Right ventricle myocardium inferior (tissue), 1 donor: Measurements from ENCODE around the gene KISS1R. TPM values are rescaled to one million over a fixed set of nuclear protein-coding genes. Genes with fewer than 3 reads are reported as not detected.
"Not testable (repeated sequence)": the region's sequence is repeated elsewhere in the genome, so short reads cannot be mapped to it uniquely, and the experiment has no call there.

ENCODE experiments used
- ATAC-seq: fragments of 200-7000 bp; cut with Tn5 transposase; one replicate; pipeline ENCODE4 v1.9.1; 2020; ENCODE audit warnings: mild to moderate bottlenecking, moderate library complexity
- DNase-seq: peaks from one replicate; pipeline ENCODE4 v3.0.0; 2021; ENCODE audit errors: missing footprints
- intact Hi-C: fragments of 100-400 bp; cut with DNase I; formaldehyde crosslinking; loops from one replicate; pipeline ENCODE4 v1.11.0; 2022
- total RNA-seq: library from RNA; stranded (reverse); fragmentation: NEBNext Ultra II Directional; extraction: Animal tissue kit (Norgen Biotek cat#: 25700); gene quantifications from one replicate; pipeline ENCODE4 v1.2.1, GENCODE V29; 2021
- donor health status: DM: no; HTN: yes; CAD: no; lungs with severe emphysema.

The KISS1R gene
- total RNA-seq, 1 donor from 2014 or later = not detected

DNA sequence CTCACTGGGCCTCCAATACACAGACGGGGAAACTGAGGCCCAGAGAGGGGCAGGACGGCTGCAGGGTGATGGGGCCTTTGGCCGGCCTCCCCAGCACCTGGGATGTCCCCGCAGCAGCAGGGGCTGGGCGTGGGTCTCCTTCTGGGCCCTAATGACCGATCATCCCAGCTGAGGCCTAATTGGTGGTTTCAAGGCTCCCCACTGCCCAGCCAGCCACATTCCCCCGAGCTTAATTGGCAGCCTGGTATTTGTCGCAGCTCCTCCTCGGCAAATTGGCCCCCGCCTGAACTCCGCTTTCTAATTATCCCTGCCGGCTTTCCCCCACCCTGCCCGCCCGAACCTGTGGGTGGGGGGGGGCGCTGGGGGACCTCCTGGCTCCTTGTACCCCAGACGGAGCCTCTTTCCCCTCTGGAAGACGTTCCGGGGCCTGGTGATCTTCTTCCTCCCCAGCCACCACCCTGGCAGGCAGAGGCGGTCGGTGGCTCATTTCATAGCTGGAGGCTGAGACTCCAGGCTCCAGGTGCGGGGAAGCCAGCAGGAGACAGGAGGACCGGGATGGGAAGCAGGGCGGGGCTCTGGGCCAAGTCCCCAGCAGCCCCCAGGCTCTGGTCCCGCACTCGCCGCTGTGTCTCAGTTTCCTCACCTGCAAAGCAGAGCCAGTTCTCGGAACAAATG, 39.8 kb downstream of the KISS1R start:
- DNase-seq (no peak), ATAC-seq (no peak)
- intact Hi-C loops = no loop called here

DNA sequence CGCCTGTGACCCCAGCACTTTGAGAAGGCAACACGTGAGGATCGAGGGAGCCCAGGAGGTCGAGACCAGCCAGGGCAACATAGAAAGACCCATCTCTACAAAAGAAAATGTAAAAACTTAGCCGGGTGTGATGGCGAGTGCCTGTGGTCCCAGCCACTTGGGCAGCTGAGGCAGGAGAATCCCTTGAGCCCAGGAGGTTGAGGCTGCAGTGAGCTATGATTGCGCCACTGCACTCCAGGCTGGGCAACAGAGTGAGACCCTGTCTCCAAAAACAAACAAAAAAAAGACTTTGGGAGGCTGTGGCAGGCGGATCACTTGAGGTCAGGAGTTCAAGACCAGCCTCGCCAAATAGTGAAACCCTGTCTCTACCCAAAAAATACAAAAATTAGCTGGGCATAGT, 40.4 kb downstream of the KISS1R start:
- DNase-seq, ATAC-seq, intact Hi-C loops: not testable (repeated sequence)

DNA sequence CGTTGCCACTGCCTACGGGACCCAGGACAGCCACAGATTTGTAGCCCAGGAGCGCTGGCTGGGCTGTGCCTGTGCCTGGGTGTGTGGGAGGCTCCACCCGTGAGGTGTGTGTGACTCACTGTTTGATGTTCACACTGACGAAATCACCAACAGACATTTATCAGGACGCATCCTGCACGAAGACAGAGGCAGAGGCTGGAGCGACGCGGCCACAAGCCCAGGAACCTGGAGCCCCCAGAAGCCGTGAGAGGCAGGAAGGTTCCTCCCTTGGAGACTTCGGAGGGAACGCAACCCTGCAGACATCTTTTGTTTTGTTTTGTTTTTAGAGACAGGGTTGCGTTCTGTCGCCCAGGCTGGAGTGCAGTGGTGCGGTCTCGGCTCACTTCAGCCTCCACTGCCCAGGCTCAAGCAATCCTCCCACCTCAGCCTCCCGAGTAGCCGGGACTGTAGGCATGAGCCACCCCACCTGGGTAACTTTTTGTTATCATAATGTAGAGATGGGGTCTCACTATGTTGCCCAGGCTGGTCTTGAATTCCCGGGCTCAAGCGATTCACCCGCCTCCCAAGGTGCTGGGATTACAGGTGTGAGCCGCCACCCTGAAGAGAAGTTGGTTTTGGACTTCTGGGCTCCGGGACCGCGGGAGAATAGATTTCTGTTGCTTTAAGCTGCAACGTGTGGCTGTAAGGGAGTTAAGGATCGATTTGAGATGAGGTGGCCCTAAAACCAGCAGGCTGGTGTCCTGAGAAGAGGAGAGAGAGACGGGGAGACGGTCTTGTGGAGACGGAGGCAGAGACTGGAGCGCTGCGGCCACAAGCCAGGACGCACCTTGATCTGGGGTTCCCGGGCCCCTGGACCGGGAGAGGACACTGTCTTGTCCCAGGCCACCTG, 42.1 kb downstream of the KISS1R start:
- intact Hi-C loops = no loop called here
- DNase-seq (no peak), ATAC-seq (no peak)

DNA sequence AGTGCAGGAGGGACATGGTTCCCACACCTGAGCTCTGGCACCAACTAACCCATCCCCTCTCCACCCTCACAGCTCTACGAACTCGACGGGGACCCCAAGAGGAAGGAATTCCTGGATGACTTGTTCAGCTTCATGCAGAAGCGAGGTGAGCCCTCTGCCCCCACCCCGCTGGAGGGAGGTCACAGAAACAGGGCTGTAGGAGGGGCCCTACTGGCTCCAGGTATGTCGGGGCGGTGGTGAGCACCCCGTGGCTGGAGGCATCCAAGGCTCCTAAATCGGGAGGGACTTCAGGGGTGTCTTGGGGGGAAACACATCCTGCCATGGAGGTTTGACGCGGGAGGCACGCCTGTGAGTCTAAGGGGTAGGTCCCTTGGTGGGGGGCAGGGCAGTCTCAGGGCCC, 42.9 kb downstream of the KISS1R start:
- no peak for ATAC-seq
- intact Hi-C loops = no loop called here
- DNase-seq = no peak

DNA sequence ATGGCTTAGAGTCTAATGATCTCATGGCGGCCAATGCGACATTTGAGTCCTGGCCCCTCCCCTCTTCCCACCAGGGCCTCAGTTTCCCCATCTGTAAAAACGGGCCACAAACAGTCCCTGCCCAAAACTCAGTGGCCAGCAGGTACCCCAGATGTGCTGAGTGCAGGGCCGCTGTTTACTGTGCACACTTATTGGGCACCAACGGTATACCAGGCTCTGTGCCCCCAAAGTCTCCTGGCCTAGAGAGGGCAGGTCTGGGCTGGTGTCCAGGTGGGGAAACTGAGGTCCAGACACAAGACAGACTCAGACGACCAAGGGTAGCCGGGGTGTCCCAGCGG, 43.4 kb downstream of the KISS1R start:
- ATAC-seq (no peak), DNase-seq (no peak)
- intact Hi-C loops = no loop called here

DNA sequence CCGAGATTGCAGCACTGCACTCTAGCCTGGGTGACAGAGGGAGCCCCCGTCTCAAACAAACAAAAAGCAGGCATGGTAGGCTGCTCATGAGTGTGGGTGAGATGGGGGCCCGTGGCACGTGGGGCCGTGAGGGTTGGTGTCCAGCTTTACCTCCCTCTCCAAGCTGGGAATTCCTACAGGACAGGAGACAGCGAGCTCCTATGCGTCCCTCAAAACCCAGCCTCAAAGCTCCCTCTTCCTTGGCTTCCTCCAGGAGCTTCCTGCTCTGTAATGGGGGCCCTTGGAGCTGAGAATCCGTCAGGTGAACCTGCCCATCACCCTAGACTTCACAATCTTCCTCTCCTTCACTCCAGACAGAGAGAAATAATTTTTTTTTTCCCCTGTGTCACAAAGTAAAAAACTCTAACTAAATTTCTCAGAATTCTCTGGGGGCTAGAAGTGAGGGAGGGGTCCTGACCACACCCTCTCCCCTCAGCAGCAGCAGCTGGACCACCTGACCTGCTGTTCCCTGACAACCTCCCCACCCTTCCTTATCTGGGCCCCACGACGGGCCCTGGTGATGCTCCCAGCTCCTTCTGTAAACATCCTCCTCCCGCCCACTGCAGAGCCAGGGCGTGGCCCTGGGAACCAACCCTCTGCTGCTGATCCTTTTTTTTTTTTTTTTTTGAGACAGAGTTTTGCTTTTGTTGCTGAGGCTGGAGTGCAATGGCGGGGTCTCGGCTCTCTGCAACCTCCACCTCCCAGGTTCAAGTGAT, 44.9 kb downstream of the KISS1R start:
- DNase-seq = no peak
- no peak for ATAC-seq
- intact Hi-C loops = no loop called here

DNA sequence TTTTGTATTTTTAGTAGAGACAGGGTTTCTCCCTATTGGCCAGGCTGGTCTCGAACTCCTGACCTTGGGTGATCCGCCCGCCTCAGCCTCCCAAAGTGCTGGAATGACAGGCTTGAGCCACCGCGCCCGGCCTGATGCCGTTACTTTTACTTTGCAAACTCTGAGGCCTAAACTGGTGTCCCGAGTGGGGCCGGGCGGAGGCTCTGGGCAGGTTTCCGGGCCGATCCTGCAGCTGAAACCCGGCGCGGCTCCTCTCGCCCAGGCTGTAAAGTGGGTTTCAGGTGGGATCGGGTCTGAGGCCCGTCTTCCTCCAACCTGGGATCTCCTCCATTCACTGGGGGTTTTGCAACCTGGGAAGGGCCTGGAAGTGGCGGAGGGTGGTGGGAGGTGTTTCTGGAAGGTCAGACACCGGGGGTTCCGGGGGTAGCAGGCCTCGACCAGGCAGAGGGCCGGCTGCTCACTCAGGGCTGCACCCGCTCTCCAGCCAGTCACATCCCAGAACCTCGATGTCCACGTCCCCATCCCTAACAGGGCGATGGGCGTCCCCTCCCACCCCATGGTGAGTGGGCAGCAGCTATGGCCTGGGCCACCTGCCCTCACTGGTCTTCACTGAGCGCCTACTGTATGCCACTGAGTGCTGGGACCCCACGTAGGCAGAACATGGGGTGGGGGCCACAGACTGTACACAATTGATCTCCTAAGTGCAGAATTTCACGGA, 45.7 kb downstream of the KISS1R start:
- intact Hi-C loops = no loop called here
- ATAC-seq (no peak), DNase-seq (no peak)

DNA sequence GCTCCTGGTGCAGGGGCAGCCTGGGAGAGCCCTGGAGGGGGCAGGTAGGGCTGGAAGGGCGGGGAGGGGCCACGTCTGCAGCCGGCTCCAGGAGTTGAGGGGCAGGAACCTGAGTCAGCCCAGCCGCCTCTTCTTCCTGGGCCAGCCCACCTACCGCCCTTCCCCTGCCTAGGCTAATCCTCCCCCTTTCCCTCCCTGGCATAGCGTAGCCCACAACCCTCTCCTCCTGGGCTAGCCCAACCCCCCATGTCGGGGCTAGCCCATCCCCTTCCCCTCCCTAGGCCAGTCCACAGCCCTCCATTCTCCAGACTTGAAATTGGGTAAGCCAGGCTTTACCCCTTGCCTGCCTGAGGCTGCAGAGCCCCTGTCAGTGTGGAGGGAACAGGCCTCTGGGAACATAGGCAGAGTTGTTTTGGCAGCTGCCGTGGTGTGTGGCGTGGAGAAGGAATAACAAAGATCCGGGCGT, 46.4 kb downstream of the KISS1R start:
- DNase-seq (no peak), ATAC-seq (no peak)
- intact Hi-C loops = no loop called here

DNA sequence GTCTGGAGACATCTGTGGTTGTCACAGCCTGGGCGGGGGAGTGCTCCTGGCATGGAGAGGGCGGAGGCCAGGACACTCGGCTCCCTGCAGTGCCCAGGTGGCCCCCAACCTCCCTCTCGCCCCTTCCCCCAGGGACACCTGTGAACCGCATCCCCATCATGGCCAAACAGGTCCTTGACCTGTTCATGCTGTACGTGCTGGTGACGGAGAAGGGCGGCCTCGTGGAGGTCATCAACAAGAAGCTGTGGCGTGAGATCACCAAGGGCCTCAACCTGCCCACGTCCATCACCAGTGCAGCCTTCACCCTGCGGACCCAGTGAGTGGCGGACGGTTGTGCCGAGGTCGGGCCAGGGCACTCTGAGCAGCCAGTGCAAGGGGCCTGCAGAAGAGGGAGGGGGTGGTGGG, 47.0 kb downstream of the KISS1R start:
- ATAC-seq (no peak), DNase-seq (no peak)
- intact Hi-C loops = no loop called here

DNA sequence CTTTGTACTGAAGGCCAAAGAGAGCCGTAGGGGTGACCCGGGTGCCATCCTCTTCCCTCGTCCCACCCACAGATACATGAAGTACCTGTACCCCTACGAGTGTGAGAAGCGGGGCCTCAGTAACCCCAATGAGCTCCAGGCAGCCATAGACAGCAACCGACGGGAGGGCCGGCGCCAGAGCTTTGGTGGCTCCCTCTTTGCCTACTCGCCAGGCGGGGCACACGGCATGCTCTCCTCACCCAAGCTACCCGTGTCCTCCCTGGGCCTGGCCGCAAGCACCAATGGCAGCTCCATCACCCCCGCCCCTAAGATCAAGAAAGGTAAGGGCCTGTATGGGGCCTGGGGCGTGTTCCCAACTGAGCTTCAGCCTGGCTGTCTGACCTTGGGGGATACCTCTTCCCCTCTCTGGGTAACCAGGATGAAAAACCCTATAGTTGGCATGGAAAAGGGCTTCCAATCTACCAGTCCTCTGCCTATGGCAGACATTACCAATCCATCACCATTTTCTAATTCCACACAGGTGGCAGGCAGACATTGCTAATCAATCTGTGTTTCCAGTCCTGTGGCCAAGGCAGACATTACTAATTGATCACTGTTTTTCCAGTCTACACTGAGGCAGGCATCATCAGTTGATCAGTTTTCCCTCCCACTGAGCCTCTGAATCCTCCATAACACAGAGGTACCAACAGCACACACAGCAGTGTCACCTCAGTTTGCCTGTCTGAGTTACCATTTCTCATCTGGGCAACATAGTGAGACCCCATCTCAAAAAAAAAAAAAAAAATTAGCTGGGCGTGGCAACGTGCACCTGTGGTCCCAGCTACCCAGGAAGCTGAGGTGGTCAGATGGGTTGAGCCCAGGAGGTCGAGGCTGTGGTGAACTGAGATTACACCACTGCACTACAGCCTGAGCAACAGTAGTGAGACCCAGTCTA, 47.9 kb downstream of the KISS1R start:
- intact Hi-C loops = no loop called here
- ATAC-seq (no peak), DNase-seq (no peak)

DNA sequence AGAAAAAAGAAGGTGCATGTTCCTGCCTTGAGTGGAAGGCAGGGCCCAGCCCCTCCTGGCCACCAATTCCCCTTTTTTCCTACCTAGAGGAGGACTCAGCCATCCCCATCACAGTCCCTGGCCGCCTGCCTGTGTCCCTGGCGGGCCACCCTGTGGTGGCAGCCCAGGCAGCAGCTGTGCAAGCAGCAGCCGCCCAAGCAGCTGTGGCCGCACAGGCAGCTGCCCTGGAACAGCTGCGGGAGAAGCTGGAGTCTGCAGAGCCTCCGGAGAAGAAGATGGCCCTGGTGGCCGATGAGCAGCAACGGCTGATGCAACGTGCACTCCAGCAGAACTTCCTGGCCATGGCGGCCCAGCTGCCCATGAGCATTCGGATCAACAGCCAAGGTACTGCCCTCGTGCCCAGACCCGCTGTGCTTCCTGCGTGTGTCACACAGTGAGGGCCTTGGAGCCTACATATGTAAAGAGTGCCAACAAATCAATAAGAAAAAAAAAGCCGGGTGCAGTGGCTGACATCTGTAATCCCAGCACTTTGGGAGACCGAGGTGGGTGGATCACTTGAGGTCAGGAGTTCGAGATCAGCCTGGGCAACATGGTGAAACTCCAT, 49.5 kb downstream of the KISS1R start:
- no peak for DNase-seq
- intact Hi-C loops = no loop called here
- ATAC-seq = no peak

Other genes with a start within 250 kb of the KISS1R start
- 37.1 TPM for gene FSTL3, start 240.9 kb upstream of the KISS1R start, total RNA-seq
- gene PRSS57, start 221.9 kb upstream of the KISS1R start, total RNA-seq = not detected
- 34.0 TPM for gene PALM, start 208.4 kb upstream of the KISS1R start, total RNA-seq
- gene MISP, start 166.2 kb upstream of the KISS1R start, total RNA-seq = not detected
- gene PTBP1, start 119.9 kb upstream of the KISS1R start, total RNA-seq = 67.6 TPM
- not detected for gene PLPPR3, start 95.4 kb upstream of the KISS1R start, total RNA-seq
- gene AZU1, start 89.5 kb upstream of the KISS1R start, total RNA-seq = not detected
- not detected for gene PRTN3, start 76.3 kb upstream of the KISS1R start, total RNA-seq
- 1.6 TPM for gene ELANE, start 65.0 kb upstream of the KISS1R start, total RNA-seq
- 655 TPM for gene CFD, start 57.7 kb upstream of the KISS1R start, total RNA-seq
- gene MED16, start 24.1 kb upstream of the KISS1R start, total RNA-seq = 23.5 TPM
- not detected for gene RNU6-9, start 23.8 kb upstream of the KISS1R start, total RNA-seq
- gene R3HDM4, start 4.1 kb upstream of the KISS1R start, total RNA-seq = 21.9 TPM
- 6.7 TPM for gene ARID3A, start 8.7 kb downstream of the KISS1R start, total RNA-seq
- gene WDR18, start 67.0 kb downstream of the KISS1R start, total RNA-seq = 20.7 TPM
- gene GRIN3B, start 83.1 kb downstream of the KISS1R start, total RNA-seq = 0.35 TPM
- gene TMEM259, start 103.8 kb downstream of the KISS1R start, total RNA-seq = 106 TPM
- not detected for gene RNU6-2, start 104.2 kb downstream of the KISS1R start, total RNA-seq
- 69.3 TPM for gene CNN2, start 109.3 kb downstream of the KISS1R start, total RNA-seq
- 7.7 TPM for gene ABCA7, start 122.8 kb downstream of the KISS1R start, total RNA-seq
- gene ARHGAP45, start 149.8 kb downstream of the KISS1R start, total RNA-seq = 6.6 TPM
- gene POLR2E, start 178.0 kb downstream of the KISS1R start, total RNA-seq = 142 TPM
- gene GPX4, start 186.7 kb downstream of the KISS1R start, total RNA-seq = 361 TPM